Stimulated activated CD4-positive, alpha-beta T cell treated with anti-CD3 and anti-CD28 coated beads, TNF-alpha, amount 100 ng/mL, for 24 hours (primary cell): ENCODE measurements around the gene GALNTL6.

ENCODE experiments used
- DNase-seq, 3 experiments: peaks; one replicate each; pipeline ENCODE4 v3.0.0-alpha.2; 2020; ENCODE audit warnings: low read depth in 3 of 3

Gene GALNTL6

GRCh38 chr4:172109466-172109865 is 296.3 kb downstream of the GALNTL6 start:
- no peak for DNase-seq

GRCh38 chr4:172124656-172125308 is 311.6 kb downstream of the GALNTL6 start:
- DNase-seq, result no peak

GRCh38 chr4:172125443-172125842 is 312.2 kb downstream of the GALNTL6 start:
- DNase-seq, result no peak

- DNase-seq, result no peak
These were observed 314.0 kb downstream of the GALNTL6 start for GRCh38 chr4:172127168-172127567.

- no peak for DNase-seq
These were observed 316.4 kb downstream of the GALNTL6 start for GRCh38 chr4:172129593-172129992.

GRCh38 chr4:172134521-172134920 is 321.3 kb downstream of the GALNTL6 start:
- DNase-seq, result no peak

GRCh38 chr4:172141025-172141424 is 327.8 kb downstream of the GALNTL6 start:
- DNase-seq, result no peak

- DNase-seq, result no peak
These were observed 329.1 kb downstream of the GALNTL6 start for GRCh38 chr4:172142281-172142741.

GRCh38 chr4:172143605-172144314 is 330.6 kb downstream of the GALNTL6 start:
- no peak for DNase-seq

GRCh38 chr4:172147687-172148086 is 334.5 kb downstream of the GALNTL6 start:
- DNase-seq, result no peak

- DNase-seq, result no peak
These were observed 336.1 kb downstream of the GALNTL6 start for GRCh38 chr4:172149329-172149728.

GRCh38 chr4:172152284-172152683 is 339.1 kb downstream of the GALNTL6 start:
- DNase-seq, result no peak

GRCh38 chr4:172153719-172154118 is 340.5 kb downstream of the GALNTL6 start:
- no peak for DNase-seq

- DNase-seq, result no peak
These were observed 342.7 kb downstream of the GALNTL6 start for GRCh38 chr4:172155838-172156345.

GRCh38 chr4:172157946-172158345 is 344.7 kb downstream of the GALNTL6 start:
- DNase-seq, result no peak

- DNase-seq, result no peak
These were observed 350.0 kb downstream of the GALNTL6 start for GRCh38 chr4:172163215-172163614.

- DNase-seq, result no peak
These were observed 355.7 kb downstream of the GALNTL6 start for GRCh38 chr4:172168888-172169287.

GRCh38 chr4:172169871-172170270 is 356.7 kb downstream of the GALNTL6 start:
- no peak for DNase-seq

- DNase-seq, result no peak
These were observed 360.0 kb downstream of the GALNTL6 start for GRCh38 chr4:172173206-172173605.

- DNase-seq, result no peak
These were observed 364.2 kb downstream of the GALNTL6 start for GRCh38 chr4:172177382-172177781.

- DNase-seq, result no peak
These were observed 375.2 kb downstream of the GALNTL6 start for GRCh38 chr4:172188248-172188988.

GRCh38 chr4:172202480-172203076 is 389.4 kb downstream of the GALNTL6 start:
- DNase-seq, result no peak
